ENCODE data around the gene MRPL11. TPM values are rescaled to one million over a fixed set of nuclear protein-coding genes. Genes with fewer than 3 reads are reported as not detected.

Gene MRPL11
- total RNA-seq, 1 donor from 2014 or later = 73.0 TPM

DNA sequence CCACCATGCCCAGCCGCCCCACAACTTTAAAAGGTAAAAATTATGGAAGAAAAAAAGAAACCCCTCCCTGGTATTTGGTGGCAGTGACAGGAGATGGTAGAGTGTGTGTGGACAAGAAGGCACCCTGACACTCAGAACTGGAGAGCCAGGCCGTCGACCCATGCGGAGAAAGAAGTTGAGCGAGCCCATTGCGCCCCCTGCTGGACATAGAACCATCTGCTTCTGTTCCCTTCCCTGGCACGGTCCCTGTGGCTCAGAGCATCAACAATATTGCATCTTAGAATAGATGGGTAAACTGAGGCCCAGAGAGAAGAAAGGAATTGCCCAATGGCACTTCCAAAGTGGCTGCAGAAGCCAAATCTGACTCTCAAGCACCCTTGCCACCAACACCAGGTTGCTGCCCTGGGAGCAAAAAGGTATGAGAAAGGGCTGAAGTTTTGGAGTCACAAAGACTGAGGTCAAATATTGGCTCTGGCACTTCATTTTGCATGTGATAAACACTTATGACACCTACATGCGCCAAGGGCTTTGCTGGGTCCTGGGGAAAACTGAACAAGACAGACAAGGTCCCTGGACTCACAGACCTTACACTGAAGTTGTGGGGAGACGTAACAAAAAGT is 8.6 kb downstream of the MRPL11 start:
- peak; percentile 77 for DNase-seq (ENCODE audit: low spot score)
- Mint-ChIP-seq H3K27ac (ENCODE audit: unreplicated experiment) (no peak overlapping the region), H3K27me3 (ENCODE audit: unreplicated experiment) (peaks cover 9% of the 10 kb centered on the region), H3K4me1 (ENCODE audit: unreplicated experiment) (peaks cover 2% of the 10 kb centered on the region), H3K36me3 (ENCODE audit: low read depth, unreplicated experiment) (peaks cover 10% of the 10 kb centered on the region), H3K4me3 (ENCODE audit: unreplicated experiment) (no peak overlapping the region), H3K9me3 (ENCODE audit: unreplicated experiment) (no peaks in the 10 kb centered on the region)
- peak; percentile 84 for TF ChIP-seq CTCF (IDR thresholded peaks at IDR 0.05; ENCODE audit: unreplicated experiment)

DNA sequence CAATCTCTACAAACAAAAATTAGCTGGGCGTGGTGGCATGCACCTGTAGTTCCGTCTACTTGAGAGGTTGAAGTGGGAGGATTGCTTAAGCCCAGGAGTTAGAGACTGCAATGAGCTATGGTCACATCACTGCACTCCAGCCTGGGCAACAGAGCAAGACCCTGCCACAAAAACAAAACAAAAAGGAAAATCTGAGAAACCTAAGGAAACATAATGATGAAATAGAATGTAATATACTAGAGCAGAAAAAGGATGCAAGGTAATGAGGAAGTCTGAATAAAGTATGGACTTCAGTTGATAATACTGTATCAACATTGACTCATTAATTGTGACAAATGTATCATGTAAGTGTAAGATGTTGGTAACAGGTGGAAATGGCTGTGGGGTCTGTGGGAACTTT is 9.7 kb downstream of the MRPL11 start:
- Mint-ChIP-seq H3K27me3 (ENCODE audit: unreplicated experiment) (peaks cover 10% of the 10 kb centered on the region), H3K4me3 (ENCODE audit: unreplicated experiment) (peak overlapping the region; percentile 62), H3K4me1 (ENCODE audit: unreplicated experiment) (peaks cover 2% of the 10 kb centered on the region), H3K9me3 (ENCODE audit: unreplicated experiment) (no peaks in the 10 kb centered on the region), H3K36me3 (ENCODE audit: low read depth, unreplicated experiment) (peaks cover 6% of the 10 kb centered on the region), H3K27ac (ENCODE audit: unreplicated experiment) (no peak overlapping the region)
- no peak for TF ChIP-seq CTCF (IDR thresholded peaks at IDR 0.05; ENCODE audit: unreplicated experiment)
- no peak for DNase-seq (ENCODE audit: low spot score)

DNA sequence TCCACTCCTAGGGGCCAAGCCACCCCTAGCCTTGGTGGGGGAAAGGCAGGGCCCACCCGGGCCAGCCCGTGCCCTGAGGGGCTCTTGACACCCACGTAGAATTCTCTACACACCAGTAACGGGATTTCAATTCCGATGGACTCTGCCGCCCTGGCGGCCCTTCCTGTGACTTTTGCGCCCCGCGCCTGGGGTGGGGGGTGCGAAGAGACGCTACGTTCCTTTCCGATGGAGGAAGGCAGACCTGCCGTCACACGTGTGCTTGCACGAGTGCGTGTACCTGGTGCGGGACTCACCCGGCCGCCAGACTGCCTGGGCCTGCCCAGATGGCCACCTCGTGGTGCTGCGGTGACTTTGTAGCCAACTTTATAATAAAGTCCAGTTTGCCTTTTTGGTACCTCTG is 12.3 kb downstream of the MRPL11 start:
- peaks cover 14% of the 10 kb centered on the region for H3K27me3 Mint-ChIP-seq (ENCODE audit: unreplicated experiment)
- H3K4me3 Mint-ChIP-seq (ENCODE audit: unreplicated experiment) = no peak overlapping the region
- TF ChIP-seq CTCF (IDR thresholded peaks at IDR 0.05; ENCODE audit: unreplicated experiment) = no peak
- no peak overlapping the region for H3K27ac Mint-ChIP-seq (ENCODE audit: unreplicated experiment)
- peaks cover 2% of the 10 kb centered on the region for H3K36me3 Mint-ChIP-seq (ENCODE audit: low read depth, unreplicated experiment)
- H3K9me3 Mint-ChIP-seq (ENCODE audit: unreplicated experiment) = no peaks in the 10 kb centered on the region
- peaks cover 2% of the 10 kb centered on the region for H3K4me1 Mint-ChIP-seq (ENCODE audit: unreplicated experiment)
- DNase-seq (ENCODE audit: low spot score) = no peak

DNA sequence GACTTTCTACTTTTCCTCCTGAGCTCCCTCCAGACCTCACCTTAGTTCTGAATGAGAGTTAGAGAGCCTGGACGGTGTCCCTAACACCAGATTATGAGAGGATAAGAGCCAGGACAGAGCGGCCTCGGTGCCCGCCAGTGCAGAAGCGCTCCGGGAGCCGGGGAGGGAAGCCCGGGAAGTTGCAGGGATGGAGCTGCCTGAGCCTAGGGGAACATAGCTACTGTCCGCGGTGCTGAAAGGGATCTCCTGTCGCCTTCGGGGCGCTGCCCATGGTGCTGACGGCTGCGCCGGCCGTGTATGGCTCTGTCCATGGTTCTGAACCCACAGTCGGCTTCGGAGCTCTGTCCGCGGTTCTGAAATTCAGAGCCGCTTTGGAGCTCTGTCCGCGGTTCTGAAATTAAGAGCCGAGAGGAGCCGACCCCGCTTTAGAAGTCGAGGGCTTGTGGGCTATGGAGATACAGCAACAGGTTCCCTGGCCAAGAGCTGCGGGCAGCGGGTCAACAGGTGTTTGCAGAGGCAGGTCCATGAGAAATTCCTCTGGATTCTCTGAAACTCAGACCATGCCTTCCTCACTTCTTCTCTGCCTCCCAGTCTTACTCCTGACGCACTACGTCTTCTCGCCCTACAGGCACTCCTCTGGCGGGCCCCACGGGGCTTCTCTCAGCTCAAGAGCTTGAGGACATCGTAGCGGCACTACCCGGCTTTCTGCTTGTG is 17.0 kb downstream of the MRPL11 start:
- TF ChIP-seq CTCF (IDR thresholded peaks at IDR 0.05; ENCODE audit: unreplicated experiment) = no peak
- H3K27ac Mint-ChIP-seq (ENCODE audit: unreplicated experiment) = no peak overlapping the region
- peaks cover 23% of the 10 kb centered on the region for H3K27me3 Mint-ChIP-seq (ENCODE audit: unreplicated experiment)
- DNase-seq (ENCODE audit: low spot score) = peak; percentile 92
- peaks cover 11% of the 10 kb centered on the region for H3K36me3 Mint-ChIP-seq (ENCODE audit: low read depth, unreplicated experiment)
- H3K9me3 Mint-ChIP-seq (ENCODE audit: unreplicated experiment) = no peaks in the 10 kb centered on the region
- H3K4me1 Mint-ChIP-seq (ENCODE audit: unreplicated experiment) = peaks cover 5% of the 10 kb centered on the region
- H3K4me3 Mint-ChIP-seq (ENCODE audit: unreplicated experiment) = no peak overlapping the region
